ENCODE results near the gene LYZL4.

The LYZL4 gene

DNA sequence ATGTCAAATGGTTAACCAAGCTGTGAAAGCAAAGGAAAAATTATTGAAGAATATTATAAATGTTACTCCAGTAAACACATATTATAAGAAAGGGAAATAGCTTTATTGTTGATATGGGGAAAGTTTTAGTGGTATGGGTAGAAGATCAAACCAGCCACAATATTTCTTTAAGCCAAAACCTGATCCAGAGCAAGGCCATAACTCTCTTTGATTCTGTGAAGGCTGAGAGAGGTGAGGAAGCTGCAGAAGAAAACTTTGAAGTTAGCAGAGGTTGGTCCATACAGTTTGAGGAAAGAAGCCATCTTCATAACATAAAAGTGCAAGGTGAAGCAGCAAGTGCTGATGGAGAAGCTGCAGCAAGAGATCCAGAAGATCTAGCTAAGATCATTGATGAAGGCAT lies 54.8 kb downstream of the LYZL4 start:
- no peak for TF ChIP-seq ZFX (IDR thresholded peaks at IDR 0.05)
- TF ChIP-seq, protein P1, sequence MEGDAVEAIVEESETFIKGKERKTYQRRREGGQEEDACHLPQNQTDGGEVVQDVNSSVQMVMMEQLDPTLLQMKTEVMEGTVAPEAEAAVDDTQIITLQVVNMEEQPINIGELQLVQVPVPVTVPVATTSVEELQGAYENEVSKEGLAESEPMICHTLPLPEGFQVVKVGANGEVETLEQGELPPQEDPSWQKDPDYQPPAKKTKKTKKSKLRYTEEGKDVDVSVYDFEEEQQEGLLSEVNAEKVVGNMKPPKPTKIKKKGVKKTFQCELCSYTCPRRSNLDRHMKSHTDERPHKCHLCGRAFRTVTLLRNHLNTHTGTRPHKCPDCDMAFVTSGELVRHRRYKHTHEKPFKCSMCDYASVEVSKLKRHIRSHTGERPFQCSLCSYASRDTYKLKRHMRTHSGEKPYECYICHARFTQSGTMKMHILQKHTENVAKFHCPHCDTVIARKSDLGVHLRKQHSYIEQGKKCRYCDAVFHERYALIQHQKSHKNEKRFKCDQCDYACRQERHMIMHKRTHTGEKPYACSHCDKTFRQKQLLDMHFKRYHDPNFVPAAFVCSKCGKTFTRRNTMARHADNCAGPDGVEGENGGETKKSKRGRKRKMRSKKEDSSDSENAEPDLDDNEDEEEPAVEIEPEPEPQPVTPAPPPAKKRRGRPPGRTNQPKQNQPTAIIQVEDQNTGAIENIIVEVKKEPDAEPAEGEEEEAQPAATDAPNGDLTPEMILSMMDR (conservative IDR thresholded peaks at IDR 0.05) = no peak
- H3K27ac ChIP-seq = no peak overlapping the region

GRCh38 chr3:42353631-42354030 lies 56.8 kb downstream of the LYZL4 start:
- TF ChIP-seq ZFX (IDR thresholded peaks at IDR 0.05) = no peak
- TF ChIP-seq, protein P1 (conservative IDR thresholded peaks at IDR 0.05) = no peak
- no peak overlapping the region for H3K27ac ChIP-seq

GRCh38 chr3:42351207-42351606 lies 59.2 kb downstream of the LYZL4 start:
- H3K27ac ChIP-seq = no peak overlapping the region
- TF ChIP-seq, protein P1 (conservative IDR thresholded peaks at IDR 0.05) = no peak
- no peak for TF ChIP-seq ZFX (IDR thresholded peaks at IDR 0.05)

- no peak overlapping the region for H3K27ac ChIP-seq
- TF ChIP-seq, protein P1 (conservative IDR thresholded peaks at IDR 0.05) = no peak
- TF ChIP-seq ZFX (IDR thresholded peaks at IDR 0.05) = no peak
Measured at GRCh38 chr3:42349765-42350594, 60.4 kb downstream of the LYZL4 start.

DNA sequence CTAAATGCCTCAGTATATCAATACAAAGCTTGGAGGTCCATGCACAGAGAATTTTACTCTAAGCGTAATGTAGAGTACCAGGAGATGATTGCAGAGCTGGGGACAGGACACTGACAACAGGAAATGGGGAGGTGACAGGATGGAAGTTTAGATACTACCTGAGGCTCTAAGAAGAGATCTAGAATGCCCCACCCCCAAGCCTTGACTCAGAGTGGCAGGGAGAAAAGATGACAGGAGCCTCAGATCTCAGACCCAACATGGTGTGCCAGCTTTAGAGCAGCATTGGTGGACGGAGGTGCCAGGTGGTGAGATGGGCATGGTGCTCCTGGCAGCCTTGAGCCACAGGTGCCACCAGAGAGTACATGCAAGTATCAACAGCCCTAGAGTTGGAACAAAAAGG lies 62.5 kb downstream of the LYZL4 start:
- no peak overlapping the region for H3K27ac ChIP-seq
- TF ChIP-seq ZFX (IDR thresholded peaks at IDR 0.05) = no peak
- TF ChIP-seq, protein P1 (conservative IDR thresholded peaks at IDR 0.05) = no peak
